Activated T-cell treated with anti-CD3 and anti-CD28 coated beads for 1 hour (primary cell): ENCODE measurements around the gene DPP10.

Experiments used
- DNase-seq: peaks from one replicate; pipeline ENCODE4 v3.0.0-alpha.2; 2020; ENCODE audit warnings: low read depth

Gene DPP10

DNA sequence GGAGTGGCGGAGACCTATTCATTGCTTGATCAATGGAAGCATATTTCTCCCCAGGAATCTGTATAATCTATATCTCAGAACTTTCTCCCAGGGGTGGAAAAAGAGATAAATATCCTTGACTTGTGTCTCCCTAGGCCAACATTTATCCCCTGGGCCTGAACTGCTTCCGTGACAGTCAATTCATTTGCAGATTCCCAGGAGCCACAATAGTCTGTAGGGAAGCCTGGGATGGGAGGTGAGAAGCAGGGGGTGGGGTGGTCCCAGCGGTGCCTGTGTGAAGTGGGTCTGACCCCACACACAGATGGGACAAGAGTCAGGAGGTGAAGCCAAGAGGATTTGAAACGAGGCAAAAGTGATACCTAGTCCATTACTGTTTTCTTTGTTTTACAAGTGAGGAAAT, 166.8 kb downstream of the DPP10 start:
- DNase-seq = no peak

- no peak for DNase-seq
Measured at GRCh38 chr2:114609801-114610200, 167.4 kb downstream of the DPP10 start.

- no peak for DNase-seq
Measured at GRCh38 chr2:114610677-114611076, 168.2 kb downstream of the DPP10 start.

DNA sequence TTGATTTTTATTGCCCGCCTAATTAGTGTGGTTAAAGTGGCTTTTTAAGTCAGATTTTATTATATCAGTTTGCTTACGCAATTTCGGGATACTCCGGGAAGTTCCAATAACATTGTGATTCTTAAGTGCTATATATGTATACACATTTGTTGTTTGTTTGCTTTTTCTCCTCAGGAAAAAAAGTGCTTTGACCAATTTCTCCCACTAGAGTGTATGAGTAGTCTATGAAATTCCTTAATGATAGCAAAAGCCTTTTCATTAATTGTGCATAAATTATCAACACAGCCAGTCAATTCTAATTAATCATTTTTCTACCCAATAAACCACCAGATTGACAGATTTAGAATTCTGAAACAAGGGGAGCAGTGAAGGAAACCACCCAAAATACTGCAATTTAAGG, 172.2 kb downstream of the DPP10 start:
- no peak for DNase-seq

DNA sequence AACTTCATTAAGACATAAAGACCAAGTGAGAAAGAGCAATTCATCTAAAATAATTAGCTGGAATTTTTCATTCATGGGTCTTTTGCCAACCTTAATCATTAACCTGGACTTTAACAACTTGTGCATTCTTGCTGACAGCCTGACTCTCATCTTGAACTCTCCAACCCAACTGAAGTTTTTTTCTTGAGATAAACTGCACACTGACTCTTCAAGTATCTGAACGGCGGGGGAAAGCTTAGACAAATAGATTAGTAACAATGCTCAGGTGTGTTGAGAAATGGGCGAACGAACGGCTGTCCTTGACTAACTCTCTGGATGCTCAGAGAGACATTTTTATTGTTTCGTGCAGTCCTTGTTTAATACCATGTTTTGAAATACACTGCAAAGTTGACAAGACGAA, 186.0 kb downstream of the DPP10 start:
- DNase-seq = no peak

DNA sequence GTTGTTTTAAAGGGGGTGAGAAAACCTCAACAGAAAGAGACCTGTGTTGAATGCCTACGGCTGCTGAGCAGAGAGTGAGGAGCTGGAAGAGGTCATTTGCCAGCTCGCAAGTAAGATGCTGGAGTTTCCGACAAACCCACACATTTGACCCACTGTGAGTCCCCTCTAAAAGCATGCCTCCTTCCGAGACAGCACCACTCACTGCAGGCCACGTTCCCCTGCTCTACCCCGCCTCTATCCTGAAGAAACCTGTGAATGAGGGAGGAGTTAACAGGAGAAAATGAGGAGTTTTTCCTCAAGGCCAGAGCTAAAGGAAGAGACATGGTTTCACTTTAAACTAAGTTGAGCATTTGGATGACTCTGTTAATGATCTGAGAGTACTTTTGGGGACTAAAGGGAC, 188.7 kb downstream of the DPP10 start:
- DNase-seq = no peak

- DNase-seq = no peak
Measured at GRCh38 chr2:114642166-114642770, 199.8 kb downstream of the DPP10 start.

GRCh38 chr2:114642988-114643553, 200.6 kb downstream of the DPP10 start:
- DNase-seq = no peak

DNA sequence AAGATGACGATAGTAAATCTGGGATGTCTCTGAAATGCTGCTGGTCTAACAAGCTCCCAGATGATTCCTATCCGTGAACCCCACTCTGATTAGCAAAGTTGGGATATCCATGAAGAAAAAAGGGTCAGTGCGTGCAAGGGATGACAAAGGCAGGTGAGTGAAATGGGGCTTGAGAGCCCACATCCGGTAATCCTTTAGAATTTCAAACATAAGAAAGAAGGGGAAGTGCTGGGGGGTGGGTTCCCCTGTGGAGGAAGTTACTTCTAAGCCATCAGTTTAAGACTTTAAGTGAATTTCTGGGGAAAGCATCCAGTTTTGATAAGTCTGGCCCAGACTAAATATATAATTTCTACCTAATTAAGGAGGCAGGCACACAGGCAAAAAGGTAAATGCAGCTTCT, 209.5 kb downstream of the DPP10 start:
- DNase-seq = no peak

- no peak for DNase-seq
Measured at GRCh38 chr2:114659880-114660279, 217.4 kb downstream of the DPP10 start.

- no peak for DNase-seq
Measured at GRCh38 chr2:114661971-114662939, 219.8 kb downstream of the DPP10 start.

GRCh38 chr2:114668415-114668814, 226.0 kb downstream of the DPP10 start:
- no peak for DNase-seq

DNA sequence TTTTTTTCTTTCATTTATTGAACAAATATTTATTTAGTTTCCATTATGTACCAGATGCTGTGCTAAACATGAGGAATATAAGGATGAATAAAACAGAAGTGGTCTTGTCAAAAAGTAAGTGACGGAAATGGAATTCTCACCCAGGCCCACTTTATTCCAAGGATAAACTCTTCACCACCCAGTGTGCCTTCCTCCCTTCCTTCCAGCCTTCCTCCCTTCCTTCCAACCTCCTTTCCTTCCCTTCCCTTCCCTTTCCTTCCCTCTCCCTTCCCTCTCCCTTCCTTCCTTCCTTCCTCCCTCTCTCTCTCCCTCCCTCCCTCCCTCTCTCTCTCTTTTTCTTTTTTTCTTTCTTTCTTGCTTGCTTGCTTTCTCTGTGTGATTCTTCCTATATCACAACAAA, 240.8 kb downstream of the DPP10 start:
- DNase-seq = no peak

DNA sequence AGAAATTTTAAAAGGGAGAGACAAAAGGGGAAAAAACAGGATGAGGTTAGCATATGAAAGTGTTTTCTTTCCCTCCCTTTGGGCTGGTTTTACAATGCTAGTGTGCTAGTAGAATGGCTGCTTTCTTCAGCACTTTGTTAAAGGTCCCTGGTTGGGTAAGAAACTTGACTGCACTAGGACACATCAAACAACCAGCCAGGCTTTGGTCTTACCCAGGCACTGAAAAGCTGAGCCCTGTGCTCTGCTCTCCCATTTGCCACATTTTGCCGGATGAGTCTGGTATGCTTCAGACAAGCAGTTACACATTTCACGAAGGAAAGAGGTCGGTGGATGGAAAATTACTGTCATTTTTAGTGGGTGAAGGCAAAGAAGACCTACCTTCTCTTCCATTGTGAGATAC, 242.0 kb downstream of the DPP10 start:
- no peak for DNase-seq

- DNase-seq = no peak
Measured at GRCh38 chr2:114685102-114685501, 242.7 kb downstream of the DPP10 start.

DNA sequence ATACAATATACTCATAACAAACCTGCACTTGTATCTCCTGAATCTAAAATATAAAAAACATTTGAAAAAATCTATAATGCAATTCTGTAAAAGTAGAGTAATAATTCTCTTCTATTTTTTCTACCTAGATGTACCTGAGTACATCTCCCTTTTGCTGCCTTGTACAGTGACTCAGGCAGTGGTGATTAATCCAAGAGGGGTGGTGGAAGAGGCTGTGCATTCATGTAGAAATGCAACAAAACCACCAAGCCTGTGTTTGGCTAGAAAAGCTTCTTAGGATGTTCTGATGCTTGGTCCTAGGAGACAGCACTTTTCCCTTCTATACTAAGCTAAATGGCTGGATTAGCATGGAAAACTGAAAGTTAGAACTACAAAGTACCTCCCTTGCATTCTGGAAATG, 245.8 kb downstream of the DPP10 start:
- DNase-seq = no peak

DNA sequence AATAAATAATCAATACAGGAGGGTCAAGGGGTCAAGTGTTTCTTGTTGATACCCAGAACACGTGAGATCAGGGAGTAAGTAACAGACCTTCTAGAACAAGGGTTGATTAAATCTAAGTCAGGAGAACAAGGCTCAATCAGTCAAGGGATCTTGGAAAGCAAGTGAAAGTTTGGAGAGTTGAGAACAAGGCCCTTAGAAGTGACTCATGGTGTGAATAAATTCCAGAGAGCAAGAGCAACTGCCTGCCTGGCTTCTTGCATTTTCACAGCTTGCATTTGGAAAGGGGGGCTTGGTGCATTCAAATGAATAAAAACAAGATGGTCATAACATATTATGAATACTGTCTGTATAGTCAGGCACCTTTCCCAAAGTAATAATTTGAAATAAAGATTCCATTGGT, 256.1 kb downstream of the DPP10 start:
- DNase-seq = no peak

GRCh38 chr2:114699423-114699944, 257.0 kb downstream of the DPP10 start:
- no peak for DNase-seq

- DNase-seq = no peak
Measured at GRCh38 chr2:114700440-114700839, 258.0 kb downstream of the DPP10 start.

DNA sequence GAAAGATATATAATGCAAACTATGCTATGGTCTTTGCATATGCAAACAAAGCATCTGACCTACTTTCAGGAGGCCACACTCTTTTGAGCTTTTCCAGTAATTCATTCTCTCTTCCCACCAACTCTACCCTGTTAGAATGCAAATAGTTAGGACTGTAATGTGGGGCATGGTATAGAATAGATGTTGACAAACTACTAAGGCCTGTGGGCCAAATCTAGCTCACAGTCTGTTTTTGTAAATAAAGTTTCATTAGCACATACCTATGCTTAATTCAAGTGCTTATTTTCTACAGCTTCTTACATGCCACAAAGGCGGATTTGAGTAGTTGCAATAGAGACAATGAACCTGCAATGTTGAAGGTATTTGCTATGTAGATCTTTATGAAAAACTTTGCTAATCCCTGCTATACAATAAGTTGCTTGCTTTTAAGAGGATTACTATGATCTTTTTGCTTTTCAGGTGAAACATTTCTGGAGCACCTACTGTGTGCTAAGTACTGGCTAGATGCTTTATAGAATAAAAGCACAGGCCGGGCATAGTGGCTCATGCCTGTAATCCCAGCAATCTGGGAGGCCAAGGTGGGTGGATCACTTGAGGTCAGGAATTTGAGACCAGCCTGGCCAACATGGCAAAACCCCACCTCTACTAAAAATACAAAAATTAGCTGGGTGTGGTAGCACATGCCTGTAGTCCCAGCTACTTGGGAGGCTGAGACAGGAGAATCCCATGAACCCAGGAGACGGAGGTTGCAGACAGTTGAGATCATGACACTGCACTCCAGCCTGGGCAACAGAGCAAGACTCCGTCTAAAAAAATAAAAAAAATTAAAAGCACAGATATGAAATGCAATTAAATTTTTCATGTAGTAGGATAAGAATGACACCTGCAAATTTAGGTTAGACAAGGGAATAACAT, 267.8 kb downstream of the DPP10 start:
- DNase-seq = no peak

DNA sequence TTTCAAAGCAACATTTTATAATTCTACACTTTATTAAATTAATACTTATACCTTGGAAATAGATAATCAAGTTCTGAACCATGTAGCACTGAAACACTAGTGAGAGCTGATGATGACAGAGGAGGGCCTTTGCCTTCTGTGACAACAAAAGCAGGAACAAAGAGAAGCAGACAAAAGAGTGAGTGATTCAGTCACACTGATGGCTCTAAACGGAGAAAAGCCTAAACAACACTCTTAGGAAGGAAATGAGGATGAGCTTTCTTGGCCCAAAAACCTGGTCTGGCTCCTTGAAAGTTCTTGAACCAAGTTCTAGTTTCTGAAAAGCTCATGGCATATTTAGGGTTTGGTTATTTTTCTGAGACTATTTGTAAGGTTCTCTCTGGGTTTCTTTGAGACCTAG, 271.9 kb downstream of the DPP10 start:
- no peak for DNase-seq

- no peak for DNase-seq
Measured at GRCh38 chr2:114717049-114717448, 274.6 kb downstream of the DPP10 start.
